Skeletal muscle cell (primary cell): ENCODE results near the gene CDK14.

Experiments used
- DNase-seq: peaks from one replicate; pipeline ENCODE4 v3.0.0-alpha.2; 2010; ENCODE audit warnings: low read depth
- H3K4me3 ChIP-seq: 2 replicates; pipeline ENCODE4 v1.5.1; 2011; ENCODE audit warnings: low read depth, mild to moderate bottlenecking, control low read depth, low read length, moderate library complexity

Gene CDK14

GRCh38 chr7:90595801-90596670 lies at the start of gene CDK14:
Gene CDK14 (plus strand): TSS chr7:90596321. CDS start chr7:90596628, 307 bp downstream.
- no peak for DNase-seq
- peak within 1 kb of the TSS; percentile 96 for H3K4me3 ChIP-seq

- no peak overlapping the region for H3K4me3 ChIP-seq
- no peak for DNase-seq
Observed at GRCh38 chr7:90551036-90551435, 45.1 kb upstream of the CDK14 start.

- DNase-seq, result no peak
- H3K4me3 ChIP-seq, result no peak overlapping the region
Observed at GRCh38 chr7:90552521-90552920, 43.6 kb upstream of the CDK14 start.

GRCh38 chr7:90560730-90561129 lies 35.4 kb upstream of the CDK14 start:
- DNase-seq, result no peak
- no peak overlapping the region for H3K4me3 ChIP-seq

GRCh38 chr7:90563286-90563685 lies 32.8 kb upstream of the CDK14 start:
- H3K4me3 ChIP-seq, result no peak overlapping the region
- DNase-seq, result no peak

- no peak for DNase-seq
- no peak overlapping the region for H3K4me3 ChIP-seq
Observed at GRCh38 chr7:90564455-90564854, 31.7 kb upstream of the CDK14 start.

GRCh38 chr7:90568213-90568612 lies 27.9 kb upstream of the CDK14 start:
- no peak for DNase-seq
- H3K4me3 ChIP-seq, result no peak overlapping the region

- no peak overlapping the region for H3K4me3 ChIP-seq
- DNase-seq, result no peak
Observed at GRCh38 chr7:90569368-90569767, 26.8 kb upstream of the CDK14 start.

GRCh38 chr7:90570373-90570959 lies 25.7 kb upstream of the CDK14 start:
- no peak overlapping the region for H3K4me3 ChIP-seq
- DNase-seq, result no peak

GRCh38 chr7:90574146-90574819 lies 21.8 kb upstream of the CDK14 start:
- no peak overlapping the region for H3K4me3 ChIP-seq
- no peak for DNase-seq

GRCh38 chr7:90574820-90575187 lies 21.3 kb upstream of the CDK14 start:
- no peak overlapping the region for H3K4me3 ChIP-seq
- no peak for DNase-seq

- peak; percentile 80 for DNase-seq
- H3K4me3 ChIP-seq, result no peak overlapping the region
Observed at GRCh38 chr7:90579181-90579688, 16.9 kb upstream of the CDK14 start.

GRCh38 chr7:90580051-90580450 lies 16.1 kb upstream of the CDK14 start:
- DNase-seq, result no peak
- H3K4me3 ChIP-seq, result no peak overlapping the region

- DNase-seq, result no peak
- no peak overlapping the region for H3K4me3 ChIP-seq
Observed at GRCh38 chr7:90582164-90582563, 14.0 kb upstream of the CDK14 start.

GRCh38 chr7:90584378-90584777 lies 11.7 kb upstream of the CDK14 start:
- no peak for DNase-seq
- H3K4me3 ChIP-seq, result no peak overlapping the region

- no peak for DNase-seq
- no peak overlapping the region for H3K4me3 ChIP-seq
Observed at GRCh38 chr7:90586091-90586490, 10.0 kb upstream of the CDK14 start.

- H3K4me3 ChIP-seq, result no peak overlapping the region
- DNase-seq, result no peak
Observed at GRCh38 chr7:90587766-90588165, 8.4 kb upstream of the CDK14 start.

GRCh38 chr7:90592033-90592432 lies 4.1 kb upstream of the CDK14 start:
- no peak for DNase-seq

GRCh38 chr7:90593205-90593604 lies 2.9 kb upstream of the CDK14 start:
- H3K4me3 ChIP-seq, result no peak overlapping the region
- no peak for DNase-seq

More at GRCh38 chr7:90592033-90592432, 4.1 kb upstream of the CDK14 start:
- H3K4me3 ChIP-seq, result no peak overlapping the region

- peak overlapping the region; percentile 96 for H3K4me3 ChIP-seq
- DNase-seq, result peak; percentile 76
Observed at GRCh38 chr7:90594751-90595317, 1.3 kb upstream of the CDK14 start.
